Suppressor macrophage treated with lipopolysaccharide for 1 hour (primary cell): ENCODE results near the gene ATP1B1.
A peak's percentile ranks its signal among the peaks of the same experiment; 100 is the strongest.
"Not testable (repeated sequence)": the region's sequence is repeated elsewhere in the genome, so short reads cannot be mapped to it uniquely, and the experiment has no call there.

Source experiments
- DNase-seq, 3 donors: peaks; one replicate each; pipeline ENCODE4 v3.0.0-alpha.2; 2020 to 2022

Gene ATP1B1

DNA sequence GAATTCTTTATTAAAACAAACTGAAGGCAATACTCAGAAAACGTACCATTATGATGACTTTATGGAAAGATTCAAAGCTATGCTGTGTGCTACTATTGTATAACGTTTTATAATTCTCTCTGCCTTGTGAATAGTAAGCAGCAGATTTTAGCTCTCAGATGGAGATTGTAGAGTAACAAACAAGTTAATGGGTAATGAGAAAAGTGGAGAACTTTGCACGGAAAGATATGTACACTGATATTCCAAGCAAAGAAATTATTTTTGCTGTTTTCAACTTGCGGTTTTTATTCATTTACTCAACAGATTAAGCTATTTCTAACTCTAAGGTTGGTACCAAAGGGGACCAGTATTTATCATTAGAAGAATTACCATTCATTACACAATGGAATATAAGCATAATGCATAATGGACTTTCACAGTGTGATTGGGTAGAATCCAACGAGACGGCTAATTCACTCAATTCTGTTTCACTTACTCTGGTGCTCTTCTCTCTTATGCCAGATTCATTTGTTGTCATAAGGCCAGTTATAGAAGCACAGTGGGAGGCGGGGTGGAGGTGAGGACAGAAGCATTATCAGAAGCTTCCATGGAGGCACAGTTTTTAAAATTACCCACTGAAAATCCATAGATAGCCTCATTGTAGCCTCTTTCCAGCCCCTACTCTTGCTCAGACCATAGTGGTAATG, 38.6 kb downstream of the ATP1B1 start:
- DNase-seq: no peak

GRCh38 chr1:169146576-169147214, 40.2 kb downstream of the ATP1B1 start:
- DNase-seq: no peak

DNA sequence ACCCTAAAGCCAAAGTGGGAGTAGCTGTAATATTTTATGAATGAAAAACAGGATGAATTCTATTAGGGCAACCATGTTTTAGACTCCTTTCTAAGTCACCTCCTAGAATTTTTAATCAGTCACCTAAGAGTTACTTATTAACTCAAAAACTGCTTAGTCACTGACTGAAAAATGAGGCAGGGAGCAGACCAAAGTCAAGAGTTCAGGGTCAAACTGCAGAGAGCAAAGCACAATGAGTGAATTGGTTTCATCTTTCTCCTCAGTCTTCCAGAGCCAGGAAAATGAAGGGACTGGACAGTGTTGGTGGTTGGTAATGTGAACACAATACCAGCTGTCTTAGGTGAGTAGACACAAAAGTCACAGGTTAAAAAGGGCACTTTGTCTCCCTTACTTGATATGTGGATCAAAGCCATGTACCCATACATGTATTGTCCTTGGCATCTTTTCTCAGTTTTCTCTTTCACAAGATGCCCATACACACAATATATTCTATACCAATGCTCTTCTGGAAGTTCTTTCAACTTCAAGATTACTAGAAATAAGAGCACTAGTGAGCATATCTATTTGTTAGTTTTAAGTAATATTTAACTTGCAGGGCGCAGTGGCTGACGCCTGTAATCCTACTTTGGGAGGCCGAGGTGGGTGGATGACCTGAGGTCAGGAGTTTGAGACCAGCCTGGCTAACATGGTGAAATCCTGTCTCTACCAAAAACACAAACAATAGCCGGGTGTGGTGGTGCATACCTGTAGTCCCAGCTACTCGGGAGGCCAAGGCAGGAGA, 42.2 kb downstream of the ATP1B1 start:
- no peak for DNase-seq

DNA sequence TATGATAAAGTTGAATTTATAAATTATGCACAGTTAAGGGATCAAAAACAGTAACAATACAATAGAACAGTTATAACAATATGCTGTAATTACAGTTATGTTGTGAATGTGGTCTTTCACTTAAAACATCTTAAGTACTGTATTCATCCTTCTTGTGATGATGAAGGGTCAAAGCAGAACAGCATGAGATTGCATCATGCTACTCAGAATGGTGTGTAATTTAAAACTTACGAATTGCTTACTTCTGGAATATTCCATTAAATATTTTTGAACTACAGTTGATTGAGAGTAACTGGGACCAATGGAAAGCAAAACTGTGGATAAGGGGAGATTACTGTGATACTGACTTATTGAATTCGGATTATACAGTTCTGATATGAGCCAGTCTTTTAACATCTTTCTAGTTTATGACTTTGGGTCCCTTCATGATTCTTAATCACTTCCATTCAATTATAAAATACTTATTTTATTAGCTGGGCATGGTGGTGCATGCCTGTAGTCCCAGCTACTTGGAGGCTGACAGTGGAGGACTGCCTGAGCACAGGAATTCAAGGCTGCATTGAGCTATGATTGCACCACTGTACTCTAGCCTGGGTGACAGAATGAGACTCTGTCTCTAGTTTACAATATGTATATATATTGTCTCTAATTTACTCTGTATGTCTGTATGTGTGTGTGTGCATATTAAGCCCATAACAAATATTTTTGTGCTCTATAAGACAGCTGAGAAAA, 43.2 kb downstream of the ATP1B1 start:
- no peak for DNase-seq

DNA sequence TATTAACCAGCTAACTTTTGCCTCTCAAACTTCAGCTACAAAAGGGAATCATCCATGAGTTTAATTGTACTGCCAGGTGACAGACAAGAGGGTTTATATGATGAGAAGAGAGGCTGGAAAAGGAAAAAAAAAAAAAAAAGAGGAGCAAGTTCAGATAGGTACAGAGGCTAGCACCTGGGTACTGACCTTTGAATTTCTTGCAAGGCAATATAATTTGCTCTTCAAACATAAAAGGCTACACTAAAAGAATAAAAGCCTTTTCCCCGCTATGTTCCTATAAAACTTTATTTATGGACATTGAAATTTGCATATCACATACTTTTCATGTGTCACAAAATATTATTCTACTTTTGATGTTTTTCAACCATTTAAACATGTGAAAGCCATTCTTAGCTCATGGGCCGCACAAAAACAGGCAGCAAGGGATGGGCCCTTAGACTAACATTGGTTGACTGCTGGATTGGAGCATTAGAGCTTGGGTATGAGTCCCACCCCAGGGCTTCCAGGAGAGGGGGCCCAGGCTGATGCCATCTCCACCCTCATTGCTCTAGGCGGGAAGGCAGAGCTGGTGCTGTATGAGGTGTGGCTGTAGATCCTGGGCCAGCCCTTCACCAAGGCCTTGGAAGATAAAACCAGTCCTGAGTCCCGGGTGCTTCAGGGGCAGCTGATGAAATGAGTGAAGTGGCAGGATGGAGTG, 44.3 kb downstream of the ATP1B1 start:
- DNase-seq: no peak

- DNase-seq: no peak
Measured at GRCh38 chr1:169151338-169151837, 44.9 kb downstream of the ATP1B1 start.

DNA sequence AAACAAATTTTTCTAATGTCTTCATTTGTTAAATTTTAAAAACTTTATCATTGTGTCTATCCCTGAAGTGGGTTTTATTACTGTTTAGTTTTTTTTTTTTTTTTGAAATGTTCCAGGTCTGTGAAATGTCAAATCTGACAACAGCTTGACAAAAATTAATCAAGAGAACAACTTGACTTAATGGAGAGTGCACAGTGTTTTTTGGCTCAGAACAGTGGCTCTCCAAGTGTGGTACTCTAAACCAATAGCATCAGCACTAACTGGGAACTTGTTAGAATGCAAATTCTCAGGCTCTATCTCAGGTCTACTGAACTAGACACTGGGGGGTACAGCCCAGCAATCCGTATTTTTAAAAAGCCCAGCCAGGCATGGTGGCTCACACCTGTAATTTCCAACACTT, 49.2 kb downstream of the ATP1B1 start:
- no peak for DNase-seq

- no peak for DNase-seq
Measured at GRCh38 chr1:169156580-169156979, 50.1 kb downstream of the ATP1B1 start.

DNA sequence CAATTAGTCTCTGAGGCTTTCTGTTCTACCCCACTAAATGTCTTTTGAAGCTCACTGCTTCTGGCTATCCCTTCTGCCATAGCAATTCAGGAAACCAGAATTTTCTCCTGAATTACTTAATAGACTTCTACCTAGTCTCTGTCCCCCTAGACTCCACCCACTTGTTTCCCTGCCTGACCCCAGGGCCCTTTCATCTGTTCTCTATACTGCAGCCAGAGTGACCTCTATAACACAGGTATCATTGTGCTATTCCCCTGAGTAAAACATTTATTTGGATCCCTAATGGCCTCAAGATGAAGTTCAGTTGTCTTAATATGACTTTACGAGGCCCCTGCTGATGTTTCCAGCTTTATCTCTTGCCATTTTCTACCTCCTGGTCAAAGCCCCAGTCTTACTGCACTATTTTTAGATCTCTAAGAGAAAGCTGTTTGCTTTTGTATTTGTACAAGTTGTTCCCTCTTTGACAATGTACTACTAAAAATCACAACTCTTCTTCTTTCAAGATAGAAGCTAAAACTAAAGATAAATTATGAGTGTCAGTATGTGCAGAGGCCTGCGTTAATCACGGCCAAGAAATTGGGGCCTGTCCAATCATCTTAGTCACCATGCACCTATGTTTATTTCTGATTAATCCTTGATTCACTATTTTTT, 54.5 kb downstream of the ATP1B1 start:
- DNase-seq: no peak

- DNase-seq: peak in 2 of 3 donors; percentile 6 to 8
Measured at GRCh38 chr1:169161496-169162194, 55.2 kb downstream of the ATP1B1 start.

DNA sequence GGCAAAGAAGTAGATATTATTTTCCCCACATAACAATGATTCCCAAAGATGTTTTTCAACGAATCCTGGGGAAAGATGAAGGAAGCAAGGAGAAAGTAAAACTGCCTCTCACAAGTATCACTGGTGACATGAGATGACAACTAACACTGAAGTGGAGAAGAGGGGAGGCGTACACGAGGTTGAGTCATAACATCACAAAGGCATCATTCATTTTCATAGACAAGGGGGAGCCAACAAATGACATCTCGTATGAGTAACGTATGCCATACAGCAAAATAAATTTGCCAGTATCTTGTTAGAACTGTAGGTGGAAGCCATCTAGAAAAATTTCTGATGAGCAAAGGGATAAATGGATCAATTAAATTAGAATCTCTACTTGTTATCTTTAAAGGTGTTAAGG, 56.6 kb downstream of the ATP1B1 start:
- peak in 1 of 3 donors; percentile 6 for DNase-seq

- DNase-seq: no peak
Measured at GRCh38 chr1:169175461-169175860, 69.0 kb downstream of the ATP1B1 start.

GRCh38 chr1:169179431-169179830, 72.9 kb downstream of the ATP1B1 start:
- not testable (repeated sequence) for DNase-seq

DNA sequence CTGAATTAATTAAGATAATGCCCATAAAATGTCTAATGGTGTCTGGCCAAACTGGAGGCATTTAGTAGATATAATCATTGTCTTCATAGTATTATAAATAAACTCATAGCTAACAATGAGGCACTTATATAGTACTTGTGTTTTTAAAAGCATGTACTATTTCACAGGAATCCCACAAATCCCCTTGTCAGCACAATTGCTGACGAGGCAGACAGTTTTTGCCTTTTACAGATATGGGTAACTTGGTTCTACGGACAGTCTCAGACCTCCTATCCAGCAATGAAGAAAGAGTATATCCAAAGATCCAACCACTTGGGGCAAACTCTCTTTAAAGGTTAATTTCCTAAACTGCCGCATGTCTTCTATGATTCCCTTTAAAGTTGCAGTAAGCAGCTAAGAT, 73.7 kb downstream of the ATP1B1 start:
- DNase-seq: no peak
